Natural killer cell (primary cell): ENCODE measurements around the gene CADM2. TPM values are rescaled to one million over a fixed set of nuclear protein-coding genes. Genes with fewer than 3 reads are reported as not detected.

Experiments
- ATAC-seq, 3 donors: fragments of 150-1000 bp in 2 of 3; fragments of 200-7000 bp in 1 of 3; cut with Tn5 transposase; 1 replicate in 1 of 3; 2 replicates in 2 of 3; pipeline ENCODE4 v1.10.0; 2021; ENCODE audit warnings: mild to moderate bottlenecking in 2 of 3, moderate library complexity in 2 of 3
- DNase-seq, 2 donors: peaks; one replicate each; pipeline versions ENCODE4 v3.0.0 to v3.0.0-alpha.2; 2013 to 2021; ENCODE audit warnings: mixed read lengths in 1 of 2
- H3K27ac ChIP-seq: one replicate; pipeline ENCODE4 v1.5.1; 2013; ENCODE audit warnings: mild to moderate bottlenecking, low read length
- H3K27me3 ChIP-seq: one replicate; pipeline ENCODE4 v1.6.1; 2013; ENCODE audit warnings: low read length; ENCODE audit not compliant: control insufficient read depth, insufficient read depth
- H3K36me3 ChIP-seq: one replicate; pipeline ENCODE4 v1.6.1; 2013; ENCODE audit warnings: low read length; ENCODE audit not compliant: control insufficient read depth, insufficient read depth
- H3K4me1 ChIP-seq: one replicate; pipeline ENCODE4 v1.6.1; 2013; ENCODE audit warnings: low read length; ENCODE audit not compliant: control insufficient read depth, insufficient read depth
- H3K4me3 ChIP-seq: one replicate; pipeline ENCODE4 v1.5.1; 2013; ENCODE audit warnings: low read length
- H3K9me3 ChIP-seq: one replicate; pipeline ENCODE4 v1.6.1; 2013; ENCODE audit warnings: low read length; ENCODE audit not compliant: control insufficient read depth, insufficient read depth
- H3K27ac Mint-ChIP-seq, 2 donors: one replicate each; pipeline ENCODE4 v1.8.0; 2022; ENCODE audit warnings: mild to moderate bottlenecking in 2 of 2, mixed read lengths in 2 of 2, moderate library complexity in 1 of 2
- H3K27me3 Mint-ChIP-seq, 2 donors: one replicate each; pipeline ENCODE4 v1.8.0; 2022; ENCODE audit warnings: low read depth in 2 of 2, mixed read lengths in 2 of 2
- H3K36me3 Mint-ChIP-seq: one replicate; pipeline ENCODE4 v1.8.0; 2022; ENCODE audit warnings: mixed read lengths
- H3K4me1 Mint-ChIP-seq, 2 donors: one replicate each; pipeline ENCODE4 v1.8.0; 2022; ENCODE audit warnings: mixed read lengths in 2 of 2
- H3K4me3 Mint-ChIP-seq: one replicate; pipeline ENCODE4 v1.8.0; 2022; ENCODE audit warnings: mild to moderate bottlenecking, moderate library complexity, mixed read lengths
- H3K9me3 Mint-ChIP-seq, 2 donors: one replicate each; pipeline ENCODE4 v1.8.0; 2022; ENCODE audit warnings: mixed read lengths in 2 of 2
- WGBS: methylation state at CpG from one replicate; pipeline ENCODE4 v1.1.7; 2013; ENCODE audit warnings: missing lambda C conversion rate; ENCODE audit not compliant: insufficient coverage; 5-methylcytosine and 5-hydroxymethylcytosine counted together
- intact Hi-C: fragments of 100-400 bp; cut with micrococcal nuclease; formaldehyde crosslinking; loops from one replicate; pipeline ENCODE4 v1.14.2; 2022
- total RNA-seq, 4 donors: library from RNA; stranded (reverse); fragments of 120-200 nt in 1 of 4; gene quantifications; one replicate each; pipeline versions ENCODE4 v1.2.3 to v1.2.4, GENCODE V29; 2013 to 2022
- TF ChIP-seq, protein P1 (sequence below): fragments of 200-600 bp; IDR thresholded peaks from one replicate; pipeline ENCODE4 v1.8.0; 2022; ENCODE audit warnings: antibody characterized with exemption

Gene CADM2
- total RNA-seq, 3 donors from 2014 or later (not counting 1 experiment from before 2014, with no cell fraction given): 0.07 TPM; not detected in 2

DNA sequence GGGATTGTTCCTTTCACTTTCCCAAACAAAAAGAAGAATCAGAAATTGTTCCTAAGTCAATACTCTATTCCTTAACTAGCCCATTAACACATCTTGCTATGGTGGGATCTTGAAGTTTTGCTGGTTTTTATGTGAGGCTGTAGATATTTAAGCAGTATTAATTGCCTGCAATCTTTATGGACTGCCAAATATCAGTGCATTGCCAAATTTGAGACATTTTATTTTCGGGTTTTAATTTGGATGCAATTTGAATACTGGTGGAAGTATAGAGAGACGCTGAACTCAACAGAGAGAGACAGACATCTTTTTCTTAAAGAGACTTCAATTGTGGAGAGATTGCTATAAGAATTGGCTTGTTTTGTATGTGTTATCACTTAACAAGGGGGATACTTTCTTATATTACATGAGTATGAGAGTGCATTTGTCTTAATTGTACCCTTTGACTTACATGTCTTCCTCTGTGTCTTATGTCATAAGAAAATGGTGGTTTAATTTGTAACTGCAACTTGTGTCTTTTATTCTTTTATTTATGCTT lies 10.0 kb downstream of the CADM2 start:
- Histone ChIP-seq H3K36me3 (no peaks in the 10 kb centered on the region), H3K27me3 (no peaks in the 10 kb centered on the region), H3K9me3 (no peaks in the 10 kb centered on the region), H3K27ac (no peak overlapping the region), H3K4me3 (no peak overlapping the region), H3K4me1 (no peaks in the 10 kb centered on the region)
- intact Hi-C loops: no loop called here
- no peaks in the 10 kb centered on the region for H3K36me3 Mint-ChIP-seq
- no peaks in the 10 kb centered on the region for H3K27me3 Mint-ChIP-seq
- H3K9me3 Mint-ChIP-seq: peaks cover 2 to 3% of the 10 kb centered on the region in 2 donors
- H3K4me1 Mint-ChIP-seq: no peaks in the 10 kb centered on the region
- ATAC-seq (no peak), DNase-seq (no peak)
- H3K27ac Mint-ChIP-seq: no peak overlapping the region
- TF ChIP-seq, protein P1, sequence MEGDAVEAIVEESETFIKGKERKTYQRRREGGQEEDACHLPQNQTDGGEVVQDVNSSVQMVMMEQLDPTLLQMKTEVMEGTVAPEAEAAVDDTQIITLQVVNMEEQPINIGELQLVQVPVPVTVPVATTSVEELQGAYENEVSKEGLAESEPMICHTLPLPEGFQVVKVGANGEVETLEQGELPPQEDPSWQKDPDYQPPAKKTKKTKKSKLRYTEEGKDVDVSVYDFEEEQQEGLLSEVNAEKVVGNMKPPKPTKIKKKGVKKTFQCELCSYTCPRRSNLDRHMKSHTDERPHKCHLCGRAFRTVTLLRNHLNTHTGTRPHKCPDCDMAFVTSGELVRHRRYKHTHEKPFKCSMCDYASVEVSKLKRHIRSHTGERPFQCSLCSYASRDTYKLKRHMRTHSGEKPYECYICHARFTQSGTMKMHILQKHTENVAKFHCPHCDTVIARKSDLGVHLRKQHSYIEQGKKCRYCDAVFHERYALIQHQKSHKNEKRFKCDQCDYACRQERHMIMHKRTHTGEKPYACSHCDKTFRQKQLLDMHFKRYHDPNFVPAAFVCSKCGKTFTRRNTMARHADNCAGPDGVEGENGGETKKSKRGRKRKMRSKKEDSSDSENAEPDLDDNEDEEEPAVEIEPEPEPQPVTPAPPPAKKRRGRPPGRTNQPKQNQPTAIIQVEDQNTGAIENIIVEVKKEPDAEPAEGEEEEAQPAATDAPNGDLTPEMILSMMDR: no peak
- H3K4me3 Mint-ChIP-seq: no peak overlapping the region
- 75% methylated on average over 2 of the region's 2 CpGs for WGBS

DNA sequence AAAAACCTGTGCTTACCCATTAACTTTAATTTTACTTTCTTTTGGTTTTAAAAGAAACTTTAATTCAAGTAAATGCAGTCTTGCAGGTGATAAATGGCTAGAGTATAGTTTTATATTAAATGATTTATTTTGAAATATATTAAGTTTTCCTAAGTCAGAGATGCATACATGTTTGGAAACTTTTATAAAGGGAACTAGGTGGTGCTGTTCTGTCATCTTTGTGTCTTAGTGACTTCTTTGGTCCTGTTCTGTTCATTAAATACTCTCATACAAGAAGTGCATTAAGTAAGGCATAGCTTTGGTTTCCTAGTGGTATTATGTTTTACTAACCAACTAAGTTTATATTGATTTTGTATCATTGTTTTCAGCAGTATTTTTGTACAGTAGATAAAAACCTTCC lies 15.6 kb downstream of the CADM2 start:
- Mint-ChIP-seq H3K36me3 (no peaks in the 10 kb centered on the region), H3K27ac (no peak overlapping the region), H3K4me3 (no peak overlapping the region), H3K9me3 (peaks cover 2 to 3% of the 10 kb centered on the region in 2 donors), H3K4me1 (no peaks in the 10 kb centered on the region), H3K27me3 (no peaks in the 10 kb centered on the region)
- no peaks in the 10 kb centered on the region for H3K4me1 ChIP-seq
- no peak overlapping the region for H3K27ac ChIP-seq
- intact Hi-C loops: no loop called here
- DNase-seq (no peak), ATAC-seq (no peak)
- H3K27me3 ChIP-seq: no peaks in the 10 kb centered on the region
- H3K9me3 ChIP-seq: no peaks in the 10 kb centered on the region
- no peak overlapping the region for H3K4me3 ChIP-seq
- TF ChIP-seq, protein P1: no peak
- no peaks in the 10 kb centered on the region for H3K36me3 ChIP-seq

DNA sequence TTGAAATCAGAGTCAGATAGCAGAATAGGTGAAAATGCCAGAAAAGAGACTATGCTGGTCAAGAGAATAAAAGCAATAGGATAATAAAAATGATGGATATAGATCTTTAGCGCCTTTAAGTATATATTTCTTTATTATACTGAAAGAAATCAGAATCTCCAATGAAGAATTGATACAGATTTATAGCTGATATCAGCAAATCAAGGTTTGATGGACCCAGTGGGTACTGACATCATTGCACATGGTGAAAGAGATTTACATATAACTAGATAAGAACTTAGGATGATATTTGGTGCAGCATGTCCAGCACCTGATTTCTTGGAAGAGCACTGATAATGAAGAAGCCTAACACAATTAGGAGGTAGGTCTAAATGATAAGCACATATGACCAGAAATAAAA lies 18.2 kb downstream of the CADM2 start:
- Histone ChIP-seq H3K36me3 (no peaks in the 10 kb centered on the region), H3K4me3 (no peak overlapping the region), H3K27me3 (no peaks in the 10 kb centered on the region), H3K27ac (no peak overlapping the region), H3K9me3 (no peaks in the 10 kb centered on the region), H3K4me1 (no peaks in the 10 kb centered on the region)
- Mint-ChIP-seq H3K4me3 (no peak overlapping the region), H3K27me3 (no peaks in the 10 kb centered on the region), H3K36me3 (no peaks in the 10 kb centered on the region), H3K9me3 (peaks cover 0 to 2% of the 10 kb centered on the region in 2 donors), H3K27ac (no peak overlapping the region), H3K4me1 (no peaks in the 10 kb centered on the region)
- TF ChIP-seq, protein P1: no peak
- WGBS: no CpG with 5 or more reads among the region's 1 CpG
- intact Hi-C loops: no loop called here
- DNase-seq (no peak), ATAC-seq (no peak)

DNA sequence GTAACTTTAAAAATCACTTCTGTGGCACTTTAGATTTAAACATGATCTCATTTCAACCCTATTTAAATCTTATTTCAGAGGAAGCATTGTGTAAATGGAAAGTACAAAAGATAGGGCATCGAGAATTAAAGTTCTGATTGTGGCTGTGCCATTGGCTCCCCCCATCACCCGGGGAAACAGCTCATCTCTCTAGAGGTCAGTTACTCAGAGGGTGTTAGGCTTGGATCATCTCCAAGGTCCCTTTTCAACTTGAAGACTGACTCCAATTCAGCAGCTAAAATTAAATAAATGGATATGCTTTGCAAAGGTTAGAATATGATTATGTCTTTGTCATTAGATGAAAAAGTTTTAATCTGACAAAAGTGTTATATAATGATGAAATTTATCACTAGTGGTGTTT lies 20.1 kb downstream of the CADM2 start:
- DNase-seq: no peak
- no peaks in the 10 kb centered on the region for H3K27me3 ChIP-seq
- Mint-ChIP-seq H3K4me1 (no peaks in the 10 kb centered on the region), H3K27me3 (no peaks in the 10 kb centered on the region), H3K27ac (no peak overlapping the region), H3K36me3 (no peaks in the 10 kb centered on the region), H3K9me3 (no peaks in the 10 kb centered on the region), H3K4me3 (no peak overlapping the region)
- H3K4me1 ChIP-seq: no peaks in the 10 kb centered on the region
- intact Hi-C loops: no loop called here
- H3K9me3 ChIP-seq: no peaks in the 10 kb centered on the region
- no peaks in the 10 kb centered on the region for H3K36me3 ChIP-seq
- no peak overlapping the region for H3K4me3 ChIP-seq
- TF ChIP-seq, protein P1: no peak
- no peak overlapping the region for H3K27ac ChIP-seq
- no peak for ATAC-seq
- WGBS: 86% methylated on average over 2 of the region's 2 CpGs
